Measurements from ENCODE around the gene LLPH.

DNA sequence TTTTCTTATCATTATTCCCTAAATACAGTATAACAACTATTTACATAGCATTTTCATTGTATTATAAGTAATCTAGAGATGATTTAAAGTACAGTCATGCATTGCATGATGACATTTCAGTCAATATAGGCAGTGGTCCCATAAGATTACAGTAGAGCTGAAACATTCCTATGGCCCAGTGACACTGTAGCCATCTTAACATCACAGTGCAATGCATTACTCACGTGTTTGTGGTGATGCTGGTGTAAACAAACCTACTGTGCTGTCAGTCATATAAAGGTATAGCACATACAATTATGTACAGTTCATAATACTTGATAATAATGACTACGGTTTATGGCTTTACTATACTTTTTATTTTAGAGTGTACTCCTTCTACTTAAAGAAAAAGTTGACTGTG is 13.3 kb downstream of the LLPH start:
- TF ChIP-seq, protein P1, sequence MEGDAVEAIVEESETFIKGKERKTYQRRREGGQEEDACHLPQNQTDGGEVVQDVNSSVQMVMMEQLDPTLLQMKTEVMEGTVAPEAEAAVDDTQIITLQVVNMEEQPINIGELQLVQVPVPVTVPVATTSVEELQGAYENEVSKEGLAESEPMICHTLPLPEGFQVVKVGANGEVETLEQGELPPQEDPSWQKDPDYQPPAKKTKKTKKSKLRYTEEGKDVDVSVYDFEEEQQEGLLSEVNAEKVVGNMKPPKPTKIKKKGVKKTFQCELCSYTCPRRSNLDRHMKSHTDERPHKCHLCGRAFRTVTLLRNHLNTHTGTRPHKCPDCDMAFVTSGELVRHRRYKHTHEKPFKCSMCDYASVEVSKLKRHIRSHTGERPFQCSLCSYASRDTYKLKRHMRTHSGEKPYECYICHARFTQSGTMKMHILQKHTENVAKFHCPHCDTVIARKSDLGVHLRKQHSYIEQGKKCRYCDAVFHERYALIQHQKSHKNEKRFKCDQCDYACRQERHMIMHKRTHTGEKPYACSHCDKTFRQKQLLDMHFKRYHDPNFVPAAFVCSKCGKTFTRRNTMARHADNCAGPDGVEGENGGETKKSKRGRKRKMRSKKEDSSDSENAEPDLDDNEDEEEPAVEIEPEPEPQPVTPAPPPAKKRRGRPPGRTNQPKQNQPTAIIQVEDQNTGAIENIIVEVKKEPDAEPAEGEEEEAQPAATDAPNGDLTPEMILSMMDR (tag by site-specific recombination; IDR thresholded peaks at IDR 0.05) = no peak
- TF ChIP-seq, protein P2, sequence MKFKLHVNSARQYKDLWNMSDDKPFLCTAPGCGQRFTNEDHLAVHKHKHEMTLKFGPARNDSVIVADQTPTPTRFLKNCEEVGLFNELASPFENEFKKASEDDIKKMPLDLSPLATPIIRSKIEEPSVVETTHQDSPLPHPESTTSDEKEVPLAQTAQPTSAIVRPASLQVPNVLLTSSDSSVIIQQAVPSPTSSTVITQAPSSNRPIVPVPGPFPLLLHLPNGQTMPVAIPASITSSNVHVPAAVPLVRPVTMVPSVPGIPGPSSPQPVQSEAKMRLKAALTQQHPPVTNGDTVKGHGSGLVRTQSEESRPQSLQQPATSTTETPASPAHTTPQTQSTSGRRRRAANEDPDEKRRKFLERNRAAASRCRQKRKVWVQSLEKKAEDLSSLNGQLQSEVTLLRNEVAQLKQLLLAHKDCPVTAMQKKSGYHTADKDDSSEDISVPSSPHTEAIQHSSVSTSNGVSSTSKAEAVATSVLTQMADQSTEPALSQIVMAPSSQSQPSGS (tag by site-specific recombination; IDR thresholded peaks at IDR 0.05; ENCODE audit: low read depth) = no peak
- TF ChIP-seq ZNF785 (tag by site-specific recombination; IDR thresholded peaks at IDR 0.05) (no peak), ZNF354C (tag by site-specific recombination; IDR thresholded peaks at IDR 0.05; ENCODE audit: borderline replicate concordance, low read depth) (no peak), ZNF174 (tag by site-specific recombination; IDR thresholded peaks at IDR 0.05) (no peak)
- TF ChIP-seq, protein P3, sequence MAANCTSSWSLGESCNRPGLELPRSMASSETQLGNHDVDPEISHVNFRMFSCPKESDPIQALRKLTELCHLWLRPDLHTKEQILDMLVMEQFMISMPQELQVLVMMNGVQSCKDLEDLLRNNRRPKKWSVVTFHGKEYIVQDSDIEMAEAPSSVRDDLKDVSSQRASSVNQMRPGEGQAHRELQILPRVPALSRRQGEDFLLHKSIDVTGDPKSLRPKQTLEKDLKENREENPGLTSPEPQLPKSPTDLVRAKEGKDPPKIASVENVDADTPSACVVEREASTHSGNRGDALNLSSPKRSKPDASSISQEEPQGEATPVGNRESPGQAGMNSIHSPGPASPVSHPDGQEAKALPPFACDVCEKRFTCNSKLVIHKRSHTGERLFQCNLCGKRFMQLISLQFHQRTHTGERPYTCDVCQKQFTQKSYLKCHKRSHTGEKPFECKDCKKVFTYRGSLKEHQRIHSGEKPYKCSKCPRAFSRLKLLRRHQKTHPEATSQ (tag by site-specific recombination; IDR thresholded peaks at IDR 0.05) = no peak
- TF ChIP-seq, protein P4, sequence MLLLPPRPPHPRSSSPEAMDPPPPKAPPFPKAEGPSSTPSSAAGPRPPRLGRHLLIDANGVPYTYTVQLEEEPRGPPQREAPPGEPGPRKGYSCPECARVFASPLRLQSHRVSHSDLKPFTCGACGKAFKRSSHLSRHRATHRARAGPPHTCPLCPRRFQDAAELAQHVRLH (tag by site-specific recombination; IDR thresholded peaks at IDR 0.05) = no peak
- TF ChIP-seq, protein P5, sequence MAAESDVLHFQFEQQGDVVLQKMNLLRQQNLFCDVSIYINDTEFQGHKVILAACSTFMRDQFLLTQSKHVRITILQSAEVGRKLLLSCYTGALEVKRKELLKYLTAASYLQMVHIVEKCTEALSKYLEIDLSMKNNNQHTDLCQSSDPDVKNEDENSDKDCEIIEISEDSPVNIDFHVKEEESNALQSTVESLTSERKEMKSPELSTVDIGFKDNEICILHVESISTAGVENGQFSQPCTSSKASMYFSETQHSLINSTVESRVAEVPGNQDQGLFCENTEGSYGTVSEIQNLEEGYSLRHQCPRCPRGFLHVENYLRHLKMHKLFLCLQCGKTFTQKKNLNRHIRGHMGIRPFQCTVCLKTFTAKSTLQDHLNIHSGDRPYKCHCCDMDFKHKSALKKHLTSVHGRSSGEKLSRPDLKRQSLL (tag by site-specific recombination; IDR thresholded peaks at IDR 0.05) = no peak
